ENCODE results near the gene CSRP3.

Gene CSRP3

GRCh38 chr11:19218786-19219460 lies 17.1 kb upstream of the CSRP3 start:
- Histone ChIP-seq H2AFZ (no peak overlapping the region), H3K4me1 (no peaks in the 10 kb centered on the region), H3K9me3 (ENCODE audit: control insufficient read depth, low read length) (no peaks in the 10 kb centered on the region), H3K4me2 (ENCODE audit: low read length) (no peak overlapping the region), H3K9ac (no peak overlapping the region), H3K4me3 (ENCODE audit: low read depth, low read length) (no peak overlapping the region), H3K36me3 (ENCODE audit: control insufficient read depth, insufficient read depth, low read length) (no peaks in the 10 kb centered on the region), H3K79me2 (no peaks in the 10 kb centered on the region), H3K27me3 (ENCODE audit: control insufficient read depth, insufficient read depth, low read length) (no peaks in the 10 kb centered on the region), H3K27ac (no peak overlapping the region)
- TF ChIP-seq CTCF (IDR thresholded peaks at IDR 0.05), result no peak

- H3K27ac ChIP-seq, result no peak overlapping the region
Measured at GRCh38 chr11:19218216-19218615, 16.4 kb upstream of the CSRP3 start.

GRCh38 chr11:19216709-19217374 lies 15.1 kb upstream of the CSRP3 start:
- H3K27ac ChIP-seq, result no peak overlapping the region
- H2AFZ ChIP-seq, result no peak overlapping the region
- no peaks in the 10 kb centered on the region for H3K79me2 ChIP-seq
- H3K9ac ChIP-seq, result no peak overlapping the region
- no peak for TF ChIP-seq CTCF (IDR thresholded peaks at IDR 0.05)
- no peaks in the 10 kb centered on the region for H3K27me3 ChIP-seq (ENCODE audit: control insufficient read depth, insufficient read depth, low read length)
- H3K4me1 ChIP-seq, result no peaks in the 10 kb centered on the region
- no peak overlapping the region for H3K4me2 ChIP-seq (ENCODE audit: low read length)
- no peak overlapping the region for H3K4me3 ChIP-seq (ENCODE audit: low read depth, low read length)
- H3K36me3 ChIP-seq (ENCODE audit: control insufficient read depth, insufficient read depth, low read length), result no peaks in the 10 kb centered on the region
- no peaks in the 10 kb centered on the region for H3K9me3 ChIP-seq (ENCODE audit: control insufficient read depth, low read length)

More at GRCh38 chr11:19218216-19218615, 16.4 kb upstream of the CSRP3 start:
- Histone ChIP-seq H3K36me3 (ENCODE audit: control insufficient read depth, insufficient read depth, low read length) (no peaks in the 10 kb centered on the region), H3K79me2 (no peaks in the 10 kb centered on the region), H2AFZ (no peak overlapping the region), H3K9ac (no peak overlapping the region), H3K4me3 (ENCODE audit: low read depth, low read length) (no peak overlapping the region), H3K27me3 (ENCODE audit: control insufficient read depth, insufficient read depth, low read length) (no peaks in the 10 kb centered on the region), H3K4me2 (ENCODE audit: low read length) (no peak overlapping the region), H3K9me3 (ENCODE audit: control insufficient read depth, low read length) (no peaks in the 10 kb centered on the region), H3K4me1 (no peaks in the 10 kb centered on the region)
- TF ChIP-seq CTCF (IDR thresholded peaks at IDR 0.05), result no peak

- no peak overlapping the region for H3K9ac ChIP-seq
- no peak overlapping the region for H3K4me3 ChIP-seq (ENCODE audit: low read depth, low read length)
- H3K79me2 ChIP-seq, result no peaks in the 10 kb centered on the region
- no peaks in the 10 kb centered on the region for H3K4me1 ChIP-seq
- no peak overlapping the region for H3K4me2 ChIP-seq (ENCODE audit: low read length)
- no peak for TF ChIP-seq CTCF (IDR thresholded peaks at IDR 0.05)
- H3K9me3 ChIP-seq (ENCODE audit: control insufficient read depth, low read length), result no peaks in the 10 kb centered on the region
- no peaks in the 10 kb centered on the region for H3K36me3 ChIP-seq (ENCODE audit: control insufficient read depth, insufficient read depth, low read length)
- no peak overlapping the region for H3K27ac ChIP-seq
- H3K27me3 ChIP-seq (ENCODE audit: control insufficient read depth, insufficient read depth, low read length), result no peaks in the 10 kb centered on the region
- no peak overlapping the region for H2AFZ ChIP-seq
Measured at GRCh38 chr11:19216021-19216420, 14.2 kb upstream of the CSRP3 start.
